A549 treated with ZK216348 at 1 μM for 4 hours (cell line): Measurements from ENCODE around the gene RNU7-1. TPM values are rescaled to one million over a fixed set of nuclear protein-coding genes. Genes with fewer than 3 reads are reported as not detected.

Experiments used
- total RNA-seq: library from RNA; stranded (reverse); fragments of 200-300 nt; extraction: Qiagen RNA extraction; gene quantifications from 5 replicates; pipeline ENCODE4 v1.2.3, GENCODE V29; 2022; ENCODE audit warnings: low read depth

RNU7-1 gene
- not detected in 5 replicates for total RNA-seq

GRCh38 chr12:6943722-6944380 lies at the start of gene RNU7-1, which contains the start of gene C12orf57:
Gene RNU7-1, plus strand, starts transcription at chr12:6943816.
Gene C12orf57, plus strand, starts transcription at chr12:6944022. Its CDS starts 100 bp downstream, at chr12:6944122.

GRCh38 chr12:6904280-6905276 lies 39.0 kb upstream of the RNU7-1 start, which contains the start of gene LRRC23:
Gene LRRC23, plus strand, starts transcription at chr12:6904822. Its CDS starts 812 bp downstream, at chr12:6905634.

GRCh38 chr12:6914246-6914946 lies 29.2 kb upstream of the RNU7-1 start, which contains the start of gene ENO2:
Gene ENO2, plus strand, starts transcription at chr12:6914580. Its CDS starts 1,253 bp downstream, at chr12:6915833.

GRCh38 chr12:6927379-6928021 lies 16.1 kb upstream of the RNU7-1 start, which contains the start of gene ATN1:
Gene ATN1, plus strand, starts transcription at chr12:6927959. Its CDS starts 6,043 bp downstream, at chr12:6934002.

GRCh38 chr12:6950811-6951540 lies 7.4 kb downstream of the RNU7-1 start, which contains the start of gene PTPN6:
Gene PTPN6, plus strand, starts transcription at chr12:6951356. Its CDS starts 157 bp downstream, at chr12:6951513.

Other genes with a start within 250 kb of the RNU7-1 start
- gene PIANP, start 243.0 kb upstream of the RNU7-1 start, total RNA-seq, result 0.68 to 1.3 TPM (median 0.97 TPM) in 5 replicates
- 46.4 to 60.7 TPM (median 58.3 TPM) in 5 replicates for gene COPS7A, start 219.8 kb upstream of the RNU7-1 start, total RNA-seq
- 221 to 313 TPM (median 302 TPM) in 5 replicates for gene MLF2, start 190.7 kb upstream of the RNU7-1 start, total RNA-seq
- gene PTMS, start 177.5 kb upstream of the RNU7-1 start, total RNA-seq, result 687 to 1,137 TPM (median 1,048 TPM) in 5 replicates
- gene LAG3, start 171.3 kb upstream of the RNU7-1 start, total RNA-seq, result 0.79 to 2.2 TPM (median 1.6 TPM) in 5 replicates
- not detected in 5 replicates for gene CD4, start 154.3 kb upstream of the RNU7-1 start, total RNA-seq
- gene GPR162, start 122.0 kb upstream of the RNU7-1 start, total RNA-seq, result 0.39 to 0.87 TPM (median 0.56 TPM) in 5 replicates
- 14.2 to 32.8 TPM (median 27.5 TPM) in 5 replicates for gene P3H3, start 115.4 kb upstream of the RNU7-1 start, total RNA-seq
- gene GNB3, start 102.9 kb upstream of the RNU7-1 start, total RNA-seq, result 2.1 to 2.7 TPM (median 2.3 TPM) in 5 replicates
- 68.4 to 85.8 TPM (median 72.7 TPM) in 5 replicates for gene CDCA3, start 92.5 kb upstream of the RNU7-1 start, total RNA-seq
- gene USP5, start 91.7 kb upstream of the RNU7-1 start, total RNA-seq, result 76.4 to 97.4 TPM (median 80.0 TPM) in 5 replicates
- gene TPI1, start 76.3 kb upstream of the RNU7-1 start, total RNA-seq, result 1,281 to 1,662 TPM (median 1,628 TPM) in 5 replicates
- 19.2 to 36.2 TPM (median 30.5 TPM) in 5 replicates for gene SPSB2, start 70.5 kb upstream of the RNU7-1 start, total RNA-seq
- gene LRRC23, start 39.0 kb upstream of the RNU7-1 start, total RNA-seq, result 15.7 to 21.7 TPM (median 17.3 TPM) in 5 replicates
- 32.7 to 43.8 TPM (median 41.2 TPM) in 5 replicates for gene ENO2, start 29.2 kb upstream of the RNU7-1 start, total RNA-seq
- 36.6 to 87.8 TPM (median 83.1 TPM) in 5 replicates for gene ATN1, start 15.9 kb upstream of the RNU7-1 start, total RNA-seq
- 240 to 311 TPM (median 303 TPM) in 5 replicates for gene C12orf57, start 206 bp downstream of the RNU7-1 start, total RNA-seq
- gene PTPN6, start 7.5 kb downstream of the RNU7-1 start, total RNA-seq, result 6.2 to 12.8 TPM (median 11.9 TPM) in 5 replicates
- gene PHB2, start 26.8 kb downstream of the RNU7-1 start, total RNA-seq, result 278 to 353 TPM (median 328 TPM) in 5 replicates
- gene EMG1, start 27.1 kb downstream of the RNU7-1 start, total RNA-seq, result 55.9 to 81.9 TPM (median 61.3 TPM) in 5 replicates
- 26.6 to 31.1 TPM (median 27.6 TPM) in 5 replicates for gene LPCAT3, start 74.7 kb downstream of the RNU7-1 start, total RNA-seq
- 38.6 to 58.9 TPM (median 42.6 TPM) in 5 replicates for gene C1S, start 116.9 kb downstream of the RNU7-1 start, total RNA-seq
- gene C1R, start 148.6 kb downstream of the RNU7-1 start, total RNA-seq, result 26.6 to 41.9 TPM (median 28.4 TPM) in 5 replicates
- gene C1RL, start 165.4 kb downstream of the RNU7-1 start, total RNA-seq, result 7.9 to 15.6 TPM (median 10.6 TPM) in 5 replicates
- not detected in 5 replicates for gene RBP5, start 185.1 kb downstream of the RNU7-1 start, total RNA-seq
- gene CLSTN3, start 186.6 kb downstream of the RNU7-1 start, total RNA-seq, result 11.0 to 19.0 TPM (median 16.0 TPM) in 5 replicates
- gene PEX5, start 245.9 kb downstream of the RNU7-1 start, total RNA-seq, result 22.0 to 33.0 TPM (median 30.7 TPM) in 5 replicates